Activated CD4-positive, alpha-beta T cell treated with anti-CD3 and anti-CD28 coated beads, Interleukin-2, amount 50 U/mL, for 48 hours (primary cell): ENCODE results near the gene CD99L2.

Experiments used
- DNase-seq, 2 experiments: peaks; one replicate each; pipeline ENCODE4 v3.0.0-alpha.2; 2020

The CD99L2 gene

GRCh38 chrX:150761819-150762216 lies 136.7 kb downstream of the CD99L2 start:
- DNase-seq: no peak

GRCh38 chrX:150761176-150761818 lies 137.2 kb downstream of the CD99L2 start:
- no peak for DNase-seq

DNA sequence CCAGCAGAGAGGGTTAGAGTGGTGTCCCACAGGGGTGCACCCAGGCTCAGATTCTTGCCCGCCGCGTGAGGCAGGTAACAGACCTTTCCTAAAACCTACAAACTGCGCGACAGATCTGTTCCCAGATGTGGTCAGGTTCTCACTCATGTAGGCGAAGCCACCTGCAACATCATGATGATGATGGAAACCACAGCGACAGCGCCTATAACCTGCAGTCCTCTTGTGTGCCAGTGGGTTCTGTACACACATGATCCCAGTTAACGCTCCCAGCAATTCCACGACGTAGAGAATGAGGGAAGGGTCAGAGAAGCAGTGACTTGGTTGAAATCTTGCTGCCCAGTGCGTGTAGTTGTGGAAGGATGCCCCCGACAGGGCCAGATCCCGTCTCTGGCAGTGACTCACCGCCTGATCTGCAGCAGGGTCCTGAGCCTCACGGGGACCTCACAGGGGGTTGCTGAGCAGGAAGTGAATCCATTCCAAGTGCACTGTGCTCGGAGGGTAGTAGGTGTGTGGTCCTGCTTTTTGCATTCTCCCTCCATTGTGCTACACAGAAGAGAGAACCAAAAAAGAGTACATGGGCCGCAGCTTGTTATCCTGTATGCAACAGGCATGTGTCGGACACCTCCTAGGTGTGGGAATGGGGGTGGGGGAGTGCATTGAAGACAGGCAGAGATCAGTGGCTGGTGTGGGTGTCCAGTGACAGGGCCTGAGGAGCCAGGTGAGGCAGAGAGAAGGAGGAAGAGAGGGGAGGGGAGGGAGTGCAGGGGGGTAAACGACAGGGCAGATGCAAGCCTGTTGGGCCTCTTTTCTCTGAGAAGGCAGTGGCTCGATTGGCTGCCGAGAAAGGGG lies 138.7 kb downstream of the CD99L2 start:
- no peak for DNase-seq

- DNase-seq: no peak
Observed at GRCh38 chrX:150757371-150757770, 141.1 kb downstream of the CD99L2 start.

DNA sequence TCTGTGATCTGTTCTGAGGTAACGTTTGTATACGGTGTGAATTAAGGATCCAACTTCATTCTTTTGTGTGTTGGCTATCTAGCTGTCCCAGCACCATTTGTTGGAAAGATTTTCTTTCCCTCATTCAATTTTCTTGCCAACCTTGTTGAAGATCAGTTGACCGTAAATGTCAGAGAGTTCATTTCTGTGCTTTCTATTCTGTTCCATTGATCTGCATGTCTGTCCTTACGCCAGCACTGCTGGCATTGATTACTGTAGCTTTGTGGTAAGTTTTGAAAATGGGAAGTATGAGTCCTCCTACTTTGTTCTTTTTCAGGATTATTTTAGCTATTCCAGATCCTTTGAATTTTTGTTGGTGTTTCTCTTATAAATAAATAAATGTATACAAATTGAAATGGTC lies 144.5 kb downstream of the CD99L2 start:
- DNase-seq: no peak

DNA sequence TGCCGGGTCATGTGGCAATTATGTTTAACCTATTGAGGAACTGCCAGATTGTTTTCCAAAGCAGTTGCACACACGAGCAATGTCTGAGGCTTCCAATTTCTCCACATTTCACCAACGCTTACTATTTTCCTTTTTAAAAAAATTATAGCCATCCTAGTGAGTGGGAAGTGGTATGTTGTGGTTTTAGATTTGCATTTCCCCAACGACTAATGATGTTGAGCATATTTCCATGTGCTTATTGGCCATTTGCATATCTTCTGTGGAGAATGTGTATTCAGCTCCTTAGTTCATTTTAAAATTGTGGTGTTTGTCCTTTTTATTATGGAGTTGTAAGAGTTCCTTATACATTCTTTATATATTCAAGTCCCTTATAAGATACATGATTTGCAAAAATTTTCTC lies 145.1 kb downstream of the CD99L2 start:
- DNase-seq: no peak

- no peak for DNase-seq
Observed at GRCh38 chrX:150752124-150752523, 146.3 kb downstream of the CD99L2 start.

GRCh38 chrX:150736475-150736874 lies 162.0 kb downstream of the CD99L2 start:
- no peak for DNase-seq

GRCh38 chrX:150731795-150732194 lies 166.7 kb downstream of the CD99L2 start:
- DNase-seq: peak; percentile 38 to 64

GRCh38 chrX:150730719-150731118 lies 167.7 kb downstream of the CD99L2 start:
- no peak for DNase-seq

- DNase-seq: no peak
Observed at GRCh38 chrX:150729956-150730355, 168.5 kb downstream of the CD99L2 start.

DNA sequence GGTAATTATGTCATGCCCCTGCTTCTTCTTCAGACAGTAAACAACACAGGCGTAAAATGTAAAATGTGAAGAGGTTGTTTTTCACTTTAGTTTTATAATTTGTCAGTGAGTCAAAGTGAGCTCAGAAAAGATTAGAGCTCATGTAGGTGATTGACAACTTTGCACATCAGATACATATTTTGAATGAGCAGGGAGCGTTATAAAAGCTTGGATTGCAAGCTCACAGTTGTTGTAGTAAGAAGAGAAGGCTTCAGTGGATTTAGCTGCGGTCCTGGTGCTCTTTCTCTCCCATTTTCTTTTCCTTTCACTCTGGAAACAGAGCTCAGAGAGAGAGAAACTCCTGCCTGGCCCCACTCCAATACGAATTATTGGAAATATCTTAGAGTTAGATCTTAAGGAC lies 178.8 kb downstream of the CD99L2 start:
- no peak for DNase-seq
